IMR-90 (cell line): ENCODE results near the gene TJP3. TPM values are rescaled to one million over a fixed set of nuclear protein-coding genes. Genes with fewer than 3 reads are reported as not detected.

Source experiments
- ATAC-seq: fragments of 200-7000 bp; cut with Tn5 transposase; 2 replicates; pipeline ENCODE4 v1.9.1; 2020; ENCODE audit warnings: low read depth, mild to moderate bottlenecking, moderate library complexity
- BruUV-seq: library from RNA; stranded (reverse); fragments of 400-500 nt; replicated peaks from 2 replicates; lab custom pipeline; 2021; lab: Mats Ljungman, UMichigan
- CTCF ChIA-PET: fragments of 300-600 bp; formaldehyde crosslinking; extraction: SDS; loops from one replicate; lab custom pipeline; 2021; ENCODE audit warnings: antibody characterized with exemption; lab: Yijun Ruan, JAX
- POLR2A ChIA-PET: fragments of 300-600 bp; sonication (Branson Sonifier 250); formaldehyde crosslinking; loops from one replicate; lab custom pipeline; 2022; ENCODE audit warnings: antibody characterized with exemption; ENCODE audit not compliant: unreplicated experiment; lab: Charles Lee
- DNase-seq: peaks from one replicate; pipeline ENCODE4 v3.0.0; 2013
- H2AFZ ChIP-seq: replicated peaks from 2 replicates; pipeline ENCODE3; 2013; ENCODE audit warnings: low read length, mild to moderate bottlenecking; ENCODE audit not compliant: poor library complexity
- H2AK5ac ChIP-seq: 2 replicates; pipeline ENCODE4 v1.6.1; 2013; ENCODE audit warnings: low read depth, low read length, inconsistent platforms
- H2AK9ac ChIP-seq: replicated peaks from 2 replicates; pipeline ENCODE3; 2013; ENCODE audit warnings: mild to moderate bottlenecking, low read depth, low read length, moderate library complexity; ENCODE audit not compliant: poor library complexity
- H2BK120ac ChIP-seq: 2 replicates; pipeline ENCODE4 v1.6.1; 2013; ENCODE audit warnings: low read depth, low read length, inconsistent platforms
- H2BK15ac ChIP-seq: 3 replicates; pipeline ENCODE4 v1.6.1; 2013; ENCODE audit warnings: low read depth, low read length, inconsistent platforms
- H2BK20ac ChIP-seq: 2 replicates; pipeline ENCODE4 v1.6.1; 2013; ENCODE audit warnings: low read depth, mild to moderate bottlenecking, inconsistent platforms, low read length, moderate library complexity
- H2BK5ac ChIP-seq: 2 replicates; pipeline ENCODE4 v1.6.1; 2013; ENCODE audit warnings: mild to moderate bottlenecking, low read depth, low read length, inconsistent platforms; ENCODE audit not compliant: poor library complexity, severe bottlenecking
- H3K14ac ChIP-seq: replicated peaks from 2 replicates; pipeline ENCODE4 v1.6.1; 2013; ENCODE audit warnings: low read depth, low read length, inconsistent platforms
- H3K18ac ChIP-seq: 2 replicates; pipeline ENCODE4 v1.6.1; 2013; ENCODE audit warnings: low read depth, low read length, control low read depth
- H3K23ac ChIP-seq: 2 replicates; pipeline ENCODE4 v1.6.1; 2013; ENCODE audit warnings: low read depth, low read length, inconsistent platforms
- H3K27ac ChIP-seq: 2 replicates; pipeline ENCODE4 v1.5.1; 2013; ENCODE audit warnings: mild to moderate bottlenecking, control low read depth, low read length; ENCODE audit not compliant: insufficient read depth
- H3K27me3 ChIP-seq: 2 replicates; pipeline ENCODE4 v1.6.1; 2013; ENCODE audit warnings: low read length; ENCODE audit not compliant: control insufficient read depth, insufficient read depth
- H3K36me3 ChIP-seq: 2 replicates; pipeline ENCODE4 v1.6.1; 2013; ENCODE audit warnings: low read length, mixed read lengths; ENCODE audit not compliant: control insufficient read depth, insufficient read depth
- H3K4ac ChIP-seq: 2 replicates; pipeline ENCODE4 v1.6.1; 2013; ENCODE audit warnings: low read depth, low read length, inconsistent platforms
- H3K4me1 ChIP-seq: 2 replicates; pipeline ENCODE4 v1.6.1; 2013; ENCODE audit warnings: low read length, mixed read lengths; ENCODE audit not compliant: control insufficient read depth, insufficient read depth
- H3K4me2 ChIP-seq: 2 replicates; pipeline ENCODE4 v1.6.1; 2013; ENCODE audit warnings: low read depth, mild to moderate bottlenecking, control low read depth, low read length, moderate library complexity
- H3K4me3 ChIP-seq: 2 replicates; pipeline ENCODE4 v1.5.1; 2013; ENCODE audit warnings: low read depth, mild to moderate bottlenecking, control low read depth, low read length, moderate library complexity; ENCODE audit not compliant: insufficient read depth
- H3K56ac ChIP-seq: 2 replicates; pipeline ENCODE4 v1.6.1; 2013; ENCODE audit warnings: low read length, inconsistent platforms; ENCODE audit not compliant: insufficient read depth; ENCODE audit errors: extremely low read depth
- H3K79me1 ChIP-seq, 2 experiments: 2 replicates each; pipeline ENCODE4 v1.6.1; 2013; ENCODE audit warnings: low read length in 2 of 2, inconsistent platforms in 1 of 2, low read depth in 1 of 2
- H3K9ac ChIP-seq: 2 replicates; pipeline ENCODE4 v1.6.1; 2013; ENCODE audit warnings: low read depth, low read length, control low read depth
- H3K9me1 ChIP-seq: 2 replicates; pipeline ENCODE4 v1.6.1; 2013; ENCODE audit warnings: low read length, inconsistent platforms; ENCODE audit not compliant: insufficient read depth
- H3K9me3 ChIP-seq: 2 replicates; pipeline ENCODE4 v1.6.1; 2013; ENCODE audit warnings: low read length; ENCODE audit not compliant: control insufficient read depth, insufficient read depth
- H4K20me1 ChIP-seq: 2 replicates; pipeline ENCODE4 v1.6.1; 2013; ENCODE audit warnings: low read length, inconsistent platforms; ENCODE audit not compliant: insufficient read depth
- H4K5ac ChIP-seq: 2 replicates; pipeline ENCODE4 v1.6.1; 2013; ENCODE audit warnings: mild to moderate bottlenecking, low read depth, low read length, control low read depth
- H4K8ac ChIP-seq, 2 experiments: 2 replicates each; pipeline ENCODE4 v1.6.1; 2013; ENCODE audit warnings: low read depth in 2 of 2, low read length in 2 of 2, control low read depth in 1 of 2, inconsistent platforms in 1 of 2
- H4K91ac ChIP-seq: 2 replicates; pipeline ENCODE4 v1.6.1; 2013; ENCODE audit warnings: low read depth, low read length, inconsistent platforms; ENCODE audit not compliant: insufficient read depth
- BHLHE40 ChIP-seq: fragments of 150-350 bp; IDR thresholded peaks from 2 replicates; pipeline ENCODE4 v1.6.1; 2016; ENCODE audit warnings: mild to moderate bottlenecking, low read depth, low read length
- CTCF ChIP-seq: conservative IDR thresholded peaks from 2 replicates; pipeline ENCODE4 v1.5.1; 2012; ENCODE audit warnings: mild to moderate bottlenecking, low read depth, low read length, improper control_type of control experiment
- SMC3 ChIP-seq: fragments of 150-350 bp; IDR thresholded peaks from 2 replicates; pipeline ENCODE4 v1.6.1; 2016; ENCODE audit warnings: low read depth, mild to moderate bottlenecking, antibody characterized with exemption, low read length, moderate library complexity
- WGBS, 2 experiments: methylation state at CpG; one replicate each; pipeline versions ENCODE4 v1.1.5 to v1.1.7; 2013; ENCODE audit warnings: missing lambda C conversion rate in 2 of 2; ENCODE audit not compliant: insufficient read length in 1 of 2; ENCODE audit errors: extremely low coverage in 2 of 2; 5-methylcytosine and 5-hydroxymethylcytosine counted together
- dilution Hi-C: fragments of 300-500 bp; cut with HindIII; formaldehyde crosslinking; loops from one replicate; pipeline ENCODE4 v1.14.3; 2018; ENCODE audit warnings: low sequenced_read_pairs; ENCODE audit not compliant: unreplicated experiment
- in situ Hi-C: fragments of 300-500 bp; cut with MboI; formaldehyde crosslinking; loops from 3 replicates; pipeline ENCODE4 v1.14.3; 2019; ENCODE audit warnings: low sequenced_read_pairs, inconsistent platforms, mixed read lengths
- intact Hi-C: fragments of 100-400 bp; cut with micrococcal nuclease; formaldehyde crosslinking; loops from 2 replicates; pipeline ENCODE4 v1.10.0; 2022
- polyA plus RNA-seq, 3 experiments: library from polyadenylated mRNA; depleted of rRNA; stranded (reverse); fragments of >200 nt; gene quantifications; 2 replicates each; pipeline ENCODE4 v1.2.3, GENCODE V29; 2012; ENCODE audit warnings: low replicate concordance in 1 of 3
- total RNA-seq: library from RNA; depleted of rRNA; stranded (reverse); fragments of >200 nt; gene quantifications from 2 replicates; pipeline ENCODE4 v1.2.3, GENCODE V29; 2012

Gene TJP3
- total and polyA plus RNA-seq, 2 of the 4 experiments (the other 2 are of a cell fraction), result not detected

- H3K9me1 ChIP-seq, result no peaks in the 10 kb centered on the region
- H3K79me1 ChIP-seq, result no peaks in the 10 kb centered on the region
- peaks cover 34% of the 10 kb centered on the region for H3K27me3 ChIP-seq
- no peaks in the 10 kb centered on the region for H3K9me3 ChIP-seq
- no peak overlapping the region for H3K4ac ChIP-seq
- dilution Hi-C loops, result no loop called here
- H2AK9ac ChIP-seq, result no peak overlapping the region
- TF ChIP-seq CTCF (no peak), BHLHE40 (no peak), SMC3 (no peak)
- H2AFZ ChIP-seq, result no peak overlapping the region
- no peak overlapping the region for H3K4me3 ChIP-seq
- no peak overlapping the region for H2BK120ac ChIP-seq
- H2BK5ac ChIP-seq, result no peak overlapping the region
- H4K5ac ChIP-seq, result no peak overlapping the region
- DNase-seq (no peak), ATAC-seq (no peak)
- H3K18ac ChIP-seq, result no peak overlapping the region
- no peak overlapping the region for H4K8ac ChIP-seq
- ChIA-PET CTCF (no interaction called here), POLR2A (no interaction called here)
- no peak overlapping the region for H3K14ac ChIP-seq
- no peak overlapping the region for H3K23ac ChIP-seq
- no TSS peak for BruUV-seq
- no peak overlapping the region for H3K27ac ChIP-seq
- H3K36me3 ChIP-seq, result no peaks in the 10 kb centered on the region
- in situ Hi-C loops, result no loop called here
- no peak overlapping the region for H3K4me2 ChIP-seq
- intact Hi-C loops, result no loop called here
- no peak overlapping the region for H3K9ac ChIP-seq
- H3K4me1 ChIP-seq, result no peaks in the 10 kb centered on the region
- no CpG with 5 or more reads among the region's 4 CpGs for WGBS, 2 experiments
- H4K20me1 ChIP-seq, result no peaks in the 10 kb centered on the region
- H3K56ac ChIP-seq, result no peak overlapping the region
- H2AK5ac ChIP-seq, result no peak overlapping the region
- H4K91ac ChIP-seq, result no peak overlapping the region
- no peak overlapping the region for H2BK15ac ChIP-seq
- H2BK20ac ChIP-seq, result no peak overlapping the region
Measured at GRCh38 chr19:3719868-3720267, 11.7 kb downstream of the TJP3 start.
